GM19099 (cell line): ENCODE results near the gene TMEM120A.

Experiments used
- POLR2A ChIP-seq: IDR thresholded peaks from 3 replicates; pipeline ENCODE4 v1.6.1; 2011; ENCODE audit warnings: low read depth; ENCODE audit not compliant: insufficient read length; ENCODE audit errors: extremely low read depth

The TMEM120A gene

DNA sequence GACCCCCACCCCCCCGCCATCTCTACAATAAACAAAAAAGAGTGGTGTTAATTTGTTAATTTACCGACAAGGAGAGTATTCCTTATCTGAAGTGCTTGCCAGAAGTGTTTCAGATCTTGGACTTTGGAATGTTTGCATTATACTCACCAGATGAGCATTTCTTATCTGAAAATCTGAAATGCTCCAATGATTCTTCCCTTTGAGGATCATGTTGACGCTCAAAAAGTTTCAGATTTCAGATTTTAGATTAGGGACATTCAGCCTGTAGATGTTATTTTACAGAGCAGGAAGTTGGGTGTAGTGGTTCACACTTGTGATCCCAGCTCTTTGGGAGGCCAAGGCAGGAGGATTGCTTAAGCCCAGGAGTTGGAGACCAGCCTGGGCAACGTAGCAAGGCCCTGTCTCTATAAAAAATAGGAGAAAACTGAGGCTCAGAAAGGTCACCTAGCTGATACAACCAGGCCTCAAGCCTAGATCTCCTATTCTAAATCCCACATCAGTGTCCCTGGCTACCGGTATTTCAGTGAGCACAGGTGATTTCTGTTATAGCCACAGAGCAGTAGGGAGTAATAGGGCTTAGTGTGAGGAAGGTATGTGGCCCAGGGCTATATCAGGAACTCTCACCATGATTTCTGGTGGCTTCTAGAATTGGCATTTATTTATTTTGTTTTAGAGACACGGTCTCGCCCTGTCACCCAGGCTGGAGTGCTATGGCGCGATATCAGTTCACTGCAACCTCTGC is 35.4 kb downstream of the TMEM120A start:
- TF ChIP-seq POLR2A, result no peak

DNA sequence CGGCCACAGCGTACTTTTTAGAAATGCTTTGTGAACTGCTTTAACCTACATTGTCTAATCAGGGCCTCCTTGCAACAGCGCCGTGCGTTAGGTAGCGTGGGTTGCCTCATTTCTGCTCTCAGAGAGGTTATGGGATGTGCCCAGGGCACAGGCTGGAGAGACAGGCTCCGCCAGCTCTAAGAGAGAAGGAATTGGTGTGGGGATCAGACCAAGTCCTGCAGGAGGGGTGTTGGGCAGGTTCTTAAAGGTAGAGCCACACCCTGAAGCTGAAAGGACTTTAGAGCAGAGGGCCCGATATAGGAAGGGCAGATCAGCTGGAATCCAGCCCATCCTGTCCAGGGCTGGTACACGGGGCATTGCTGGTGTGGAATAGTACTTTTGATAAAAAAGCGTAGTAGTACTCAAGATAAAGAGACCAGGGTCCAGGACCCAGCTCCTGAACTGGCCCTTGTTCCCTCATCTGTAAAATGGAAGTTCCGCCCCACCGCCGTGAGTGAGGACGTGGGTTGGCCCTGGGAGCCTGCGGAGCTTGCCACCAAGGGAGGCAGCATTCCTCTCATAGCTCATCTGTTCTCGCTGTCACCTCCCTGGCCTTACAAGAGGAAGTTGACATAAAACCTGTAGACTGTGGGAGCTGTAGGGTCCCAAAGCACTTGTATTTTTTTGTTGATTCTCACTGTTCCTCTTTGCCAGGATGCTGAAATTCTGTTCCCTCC is 37.2 kb downstream of the TMEM120A start:
- TF ChIP-seq POLR2A, result no peak

DNA sequence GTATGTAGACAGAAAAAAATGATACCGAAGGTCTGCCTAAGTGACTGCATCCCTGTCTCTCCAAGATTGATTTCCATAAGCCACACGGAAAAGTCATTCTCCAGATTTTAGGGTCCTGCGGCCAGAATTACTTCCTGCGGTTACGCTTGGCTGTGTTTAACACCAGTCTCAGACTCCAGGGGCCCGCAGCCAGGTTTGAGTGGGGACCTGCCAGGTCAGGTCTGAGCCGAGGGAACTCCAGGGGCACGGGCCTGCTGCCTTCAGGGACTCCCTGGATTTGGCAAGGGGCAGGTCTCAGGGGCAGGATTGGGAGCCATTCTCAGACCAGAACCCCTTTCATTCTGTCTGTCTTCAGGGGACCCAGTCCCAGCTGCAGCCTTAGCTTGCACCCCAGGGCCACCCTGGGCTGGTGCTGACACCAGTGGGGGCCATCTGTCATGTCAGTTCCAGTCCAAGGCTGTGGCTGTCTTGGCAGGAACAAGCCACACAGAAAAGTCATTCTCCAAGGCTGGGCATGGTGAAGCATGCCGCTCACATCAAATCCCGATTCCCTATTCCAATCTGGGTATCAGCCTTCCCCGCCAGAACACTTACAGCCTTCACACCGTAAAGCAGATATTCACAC is 39.0 kb downstream of the TMEM120A start:
- no peak for TF ChIP-seq POLR2A

DNA sequence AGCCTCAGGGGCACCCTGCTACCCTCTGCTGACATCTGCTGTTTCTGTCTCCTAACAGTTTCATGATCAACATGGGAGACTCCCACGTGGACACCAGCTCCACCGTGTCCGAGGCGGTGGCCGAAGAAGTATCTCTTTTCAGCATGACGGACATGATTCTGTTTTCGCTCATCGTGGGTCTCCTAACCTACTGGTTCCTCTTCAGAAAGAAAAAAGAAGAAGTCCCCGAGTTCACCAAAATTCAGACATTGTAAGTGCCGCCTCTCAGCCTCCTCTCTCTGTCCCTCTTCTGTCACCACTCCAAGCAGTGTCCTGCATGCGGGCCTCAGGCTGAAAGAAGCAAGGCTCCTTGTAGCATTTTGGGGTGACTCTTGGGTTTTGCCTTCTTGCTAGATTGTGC is 40.5 kb downstream of the TMEM120A start:
- no peak for TF ChIP-seq POLR2A

DNA sequence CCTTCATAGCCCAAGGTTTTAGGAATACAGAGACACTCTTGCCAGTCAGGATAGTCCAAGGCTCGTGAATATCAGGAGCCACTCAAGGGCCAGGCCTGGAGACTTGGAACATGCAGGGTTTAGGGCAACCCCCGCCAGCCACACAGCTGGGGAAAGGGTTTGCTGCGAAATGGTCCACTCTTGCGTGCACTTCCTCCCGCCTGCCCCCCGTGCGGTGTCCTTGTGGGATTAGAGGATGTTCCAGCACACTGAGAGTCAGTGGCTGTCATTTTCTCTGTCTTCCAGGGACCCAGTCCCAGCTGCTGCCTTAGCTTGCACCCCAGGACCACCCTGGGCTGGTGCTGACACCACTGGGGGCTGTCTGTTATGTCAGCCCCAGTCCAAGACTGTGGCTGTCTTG is 41.0 kb downstream of the TMEM120A start:
- TF ChIP-seq POLR2A, result no peak

DNA sequence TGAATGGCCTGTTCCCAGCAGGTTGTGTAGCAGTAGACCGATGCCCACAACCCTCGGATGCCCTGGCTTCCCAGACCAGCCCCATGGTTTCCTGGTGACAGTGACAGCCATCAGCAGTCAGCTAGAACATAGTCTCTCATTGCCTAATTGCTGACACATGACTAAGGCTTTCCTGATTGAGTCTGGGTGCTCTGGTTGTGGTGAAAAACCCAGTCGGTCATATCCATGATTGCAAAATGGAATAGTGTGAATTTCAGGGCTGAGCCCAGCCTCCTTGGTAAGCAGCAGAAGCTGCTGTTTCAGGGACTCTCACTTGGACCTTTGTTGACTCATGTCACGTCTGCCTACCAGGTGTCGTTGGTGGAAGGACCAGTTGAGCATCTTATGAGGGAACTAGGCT is 42.9 kb downstream of the TMEM120A start:
- no peak for TF ChIP-seq POLR2A

DNA sequence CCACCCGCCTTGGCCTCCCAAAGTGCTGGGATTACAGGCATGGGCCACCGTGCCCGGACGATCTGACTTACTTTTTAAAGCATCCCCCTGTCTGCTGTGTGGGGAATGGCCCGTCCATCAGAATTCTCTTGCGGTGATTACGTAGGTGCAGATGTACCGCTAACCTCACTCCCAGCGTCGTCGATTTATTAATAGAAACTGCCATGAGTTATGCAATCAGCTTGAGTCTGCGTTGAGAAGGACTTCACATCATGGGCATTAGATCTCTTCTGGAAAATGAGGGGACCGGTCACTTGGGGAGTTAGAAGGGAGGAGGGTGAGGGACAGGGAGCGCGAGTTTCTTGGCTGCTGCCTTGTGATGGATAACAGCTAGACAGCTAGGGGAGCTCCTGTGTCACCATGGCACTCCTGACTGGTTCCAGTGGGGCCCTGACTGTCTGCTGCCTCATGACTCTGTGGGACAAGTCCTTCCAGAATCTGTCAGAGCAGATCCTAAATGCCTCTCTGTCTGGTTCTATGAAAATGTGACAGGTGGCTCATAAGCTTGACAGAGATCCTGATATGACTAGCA is 44.2 kb downstream of the TMEM120A start:
- no peak for TF ChIP-seq POLR2A

DNA sequence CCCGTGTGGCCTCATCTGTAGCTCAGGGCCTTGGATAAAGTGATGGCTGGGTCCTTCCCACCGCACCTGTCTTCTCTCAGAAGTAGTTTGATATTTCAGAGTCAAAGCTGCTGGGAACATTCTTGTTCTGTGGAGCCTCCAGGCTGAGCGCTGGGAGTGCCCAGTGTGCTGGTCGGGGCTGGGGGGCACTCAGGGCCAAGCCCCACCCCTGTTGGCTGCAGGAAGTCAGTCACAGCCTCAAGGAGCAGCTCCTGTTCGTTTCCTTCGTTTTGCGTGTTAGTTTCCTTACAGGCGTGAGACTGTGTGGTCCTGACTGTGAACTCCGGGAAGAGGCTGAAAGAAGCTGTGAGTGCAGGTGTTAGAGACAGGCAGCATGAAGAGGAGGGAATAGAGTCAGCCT is 46.2 kb downstream of the TMEM120A start:
- TF ChIP-seq POLR2A, result no peak

DNA sequence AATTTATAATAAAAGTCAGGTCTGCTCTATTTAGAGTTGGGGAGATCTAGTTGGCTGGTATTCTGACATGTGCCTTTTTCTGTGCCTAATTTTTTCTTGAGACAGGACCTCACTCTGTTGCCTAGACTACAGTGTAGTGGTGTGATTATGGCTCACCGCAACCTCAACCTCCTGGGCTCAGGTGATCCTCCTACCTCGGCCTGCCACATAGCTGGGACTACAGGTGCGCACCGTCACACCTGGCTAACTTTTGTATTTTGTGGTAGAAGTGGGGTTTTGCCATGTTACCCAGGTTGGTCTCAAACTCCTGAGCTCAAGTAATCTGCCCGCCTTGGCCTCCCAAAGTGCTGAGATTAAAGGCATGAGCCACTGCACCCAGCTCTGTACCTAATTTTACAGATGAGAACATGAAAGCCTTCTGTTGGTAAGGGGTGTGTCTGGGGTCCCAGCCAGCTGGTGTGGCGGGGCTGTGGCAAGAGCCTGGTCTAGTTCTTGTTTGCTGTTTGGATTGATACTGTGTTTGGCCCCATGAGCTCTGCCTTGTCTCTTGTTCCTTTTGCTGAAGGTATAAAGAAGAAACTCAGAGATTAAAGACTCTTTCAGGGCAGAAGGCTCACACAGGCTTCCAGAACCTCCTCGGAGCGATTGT is 48.1 kb downstream of the TMEM120A start:
- TF ChIP-seq POLR2A, result no peak

DNA sequence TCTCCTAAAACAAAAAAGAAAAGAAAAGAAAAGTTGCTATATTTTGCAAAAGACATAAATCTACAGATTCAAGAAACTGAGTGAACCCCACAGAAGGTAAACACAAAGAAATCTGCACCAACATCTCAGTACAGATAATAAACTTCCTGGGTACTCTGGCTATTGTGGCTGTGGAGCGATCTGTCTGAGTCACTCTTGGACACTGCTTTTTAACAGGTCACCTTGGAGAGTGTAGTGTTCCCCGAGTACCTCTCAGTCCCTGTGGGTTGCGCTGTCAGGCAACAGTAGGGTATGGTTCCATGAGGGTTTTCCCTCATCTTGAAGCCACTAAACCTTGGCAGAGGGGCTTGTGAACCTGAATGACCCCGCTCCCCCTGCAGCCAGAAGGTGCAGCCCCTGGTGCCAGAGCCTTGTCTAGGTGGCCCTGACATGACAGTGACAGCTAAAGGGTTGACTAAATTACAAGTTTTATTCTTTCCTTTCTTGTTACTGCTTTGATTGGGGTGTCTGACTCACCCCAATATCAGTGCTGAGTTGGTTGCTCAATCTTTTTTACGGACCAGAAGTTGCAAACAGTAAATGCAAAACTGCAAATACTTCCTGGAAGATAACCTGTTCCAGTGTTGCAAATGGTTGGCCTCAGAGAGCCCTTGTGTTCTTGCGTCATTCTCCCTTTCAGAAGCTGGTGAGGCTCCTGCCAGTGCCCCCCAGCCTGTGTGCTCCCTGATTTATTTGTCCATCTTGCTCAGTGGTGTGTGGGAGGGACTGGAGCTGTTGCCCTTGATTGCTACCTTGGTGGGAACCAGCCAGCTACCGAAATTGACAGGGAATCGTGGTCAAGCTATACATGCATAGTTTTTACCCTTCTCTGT is 48.9 kb downstream of the TMEM120A start:
- TF ChIP-seq POLR2A, result no peak

DNA sequence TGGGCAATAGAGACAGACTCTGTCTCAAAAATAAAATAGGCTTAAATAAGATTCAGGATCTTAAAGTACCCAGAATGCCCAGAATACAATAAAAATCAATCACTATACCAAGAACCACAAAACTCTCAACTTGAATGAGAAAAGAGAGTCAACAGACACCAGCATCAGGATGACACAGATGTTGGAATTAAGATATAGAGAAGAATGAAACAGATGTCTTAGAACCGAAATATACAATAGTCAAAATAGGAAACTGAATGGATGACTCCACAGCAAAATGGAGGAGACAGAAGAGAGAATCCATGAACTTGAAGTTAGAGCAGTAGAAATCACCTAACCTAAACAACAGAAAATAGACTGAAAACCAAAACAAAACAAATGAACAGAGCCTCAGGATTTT is 49.9 kb downstream of the TMEM120A start:
- no peak for TF ChIP-seq POLR2A

DNA sequence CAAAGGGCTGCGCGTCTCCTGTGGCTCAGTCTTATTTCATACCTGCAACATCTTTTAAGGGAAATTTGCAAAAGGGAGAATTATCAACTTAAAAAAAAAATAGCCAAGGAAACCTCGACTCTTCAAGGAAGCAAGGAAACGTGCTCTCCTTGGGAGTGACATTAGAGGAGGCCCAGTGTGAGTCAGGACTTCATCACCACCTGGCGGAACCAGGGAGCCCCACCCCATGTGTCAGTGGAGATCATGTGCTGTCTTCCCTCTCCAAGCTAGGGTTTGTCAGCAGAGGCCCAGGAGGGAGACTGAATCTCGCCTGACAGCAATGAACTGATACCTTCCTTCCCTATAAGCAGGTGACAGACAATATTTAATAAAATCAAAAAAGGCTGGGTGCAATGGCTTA is 50.5 kb downstream of the TMEM120A start:
- no peak for TF ChIP-seq POLR2A

DNA sequence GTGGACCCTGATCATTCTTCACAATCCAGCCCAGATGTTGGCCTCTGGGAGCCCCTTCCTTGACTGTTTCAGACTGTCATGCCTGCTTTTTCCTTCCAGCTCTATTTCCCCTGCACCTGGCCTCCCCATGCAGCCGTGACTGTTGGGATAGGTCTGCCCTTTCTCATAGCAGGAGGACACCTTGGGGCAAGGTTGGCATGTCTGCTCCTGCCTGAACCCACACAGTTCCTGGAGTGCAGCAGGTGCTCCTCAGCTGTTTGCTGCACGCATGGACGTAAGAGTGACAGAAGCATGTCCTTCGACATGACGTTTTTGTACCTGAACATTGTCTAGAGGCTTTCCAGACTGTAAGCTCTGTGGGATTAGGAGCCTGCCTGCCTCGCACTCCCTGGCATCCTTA is 55.5 kb downstream of the TMEM120A start:
- no peak for TF ChIP-seq POLR2A
